ENCODE results near the gene CFD. TPM values are rescaled to one million over a fixed set of nuclear protein-coding genes. Genes with fewer than 3 reads are reported as not detected.
"Not testable (repeated sequence)": the region's sequence is repeated elsewhere in the genome, so short reads cannot be mapped to it uniquely, and the experiment has no call there.

Gene CFD
- 1 to 10 TPM; 1.4 to 1.7 TPM for total RNA-seq

GRCh38 chr19:858868-859843, at the start of gene CFD:
Gene CFD, plus strand, starts transcription at chr19:859664. Its CDS starts 26 bp downstream, at chr19:859690.
- ChIA-PET POLR2A (interaction anchor here (0.7 kb wide), 1 partner anchor 103 kb away, joined by 9 read pairs; no protein-coding TSS in a partner anchor), CTCF (interaction anchor here (1.0 to 2.8 kb wide), 6 partner anchors 16 to 123 kb away, joined by 3 to 14 read pairs (median 4); no protein-coding TSS in a partner anchor)

GRCh38 chr19:810077-810855, 49.2 kb upstream of the CFD start:
- ChIA-PET CTCF (no interaction called here), POLR2A (interaction anchor here (0.7 kb wide), 1 partner anchor 12 kb away, joined by 3 read pairs; no protein-coding TSS in a partner anchor)

GRCh38 chr19:810883-811489, 48.5 kb upstream of the CFD start:
- CTCF ChIA-PET = no interaction called here

DNA sequence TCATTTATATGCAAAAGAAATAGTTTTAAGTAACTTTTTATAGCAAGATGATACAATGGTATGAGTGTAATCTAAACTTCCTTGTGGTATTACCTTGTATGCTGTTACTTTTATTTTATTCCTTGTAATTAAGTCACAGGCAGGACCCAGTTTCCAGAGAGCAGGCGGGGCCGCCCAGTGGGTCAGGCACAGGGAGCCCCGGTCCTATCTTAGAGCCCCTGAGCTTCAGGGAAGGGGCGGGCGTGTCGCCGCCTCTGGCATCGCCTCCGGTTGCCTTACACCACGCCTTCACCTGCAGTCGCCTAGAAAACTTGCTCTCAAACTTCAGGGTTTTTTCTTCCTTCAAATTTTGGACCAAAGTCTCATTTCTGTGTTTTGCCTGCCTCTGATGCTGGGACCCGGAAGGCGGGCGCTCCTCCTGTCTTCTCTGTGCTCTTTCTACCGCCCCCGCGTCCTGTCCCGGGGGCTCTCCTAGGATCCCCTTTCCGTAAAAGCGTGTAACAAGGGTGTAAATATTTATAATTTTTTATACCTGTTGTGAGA, 47.9 kb upstream of the CFD start:
- ChIA-PET POLR2A (interaction anchor here (0.6 kb wide), 1 partner anchor 157 kb away, joined by 14 read pairs; no protein-coding TSS in a partner anchor), CTCF (no interaction called here)

More at GRCh38 chr19:810883-811489, 48.5 kb upstream of the CFD start:
- POLR2A ChIA-PET = interaction anchor here (0.6 kb wide), 1 partner anchor 157 kb away, joined by 14 read pairs; no protein-coding TSS in a partner anchor

GRCh38 chr19:812049-812746, 47.3 kb upstream of the CFD start:
- POLR2A ChIA-PET = no interaction called here
- CTCF ChIA-PET = no interaction called here

- CTCF ChIA-PET = no interaction called here
- POLR2A ChIA-PET = no interaction called here
Measured at GRCh38 chr19:812747-813218, 46.7 kb upstream of the CFD start.

- POLR2A ChIA-PET = interaction anchor here (0.6 kb wide), 1 partner anchor 11 kb away, joined by 3 read pairs; no protein-coding TSS in a partner anchor
- CTCF ChIA-PET = no interaction called here
Measured at GRCh38 chr19:813219-814151, 46.0 kb upstream of the CFD start.

DNA sequence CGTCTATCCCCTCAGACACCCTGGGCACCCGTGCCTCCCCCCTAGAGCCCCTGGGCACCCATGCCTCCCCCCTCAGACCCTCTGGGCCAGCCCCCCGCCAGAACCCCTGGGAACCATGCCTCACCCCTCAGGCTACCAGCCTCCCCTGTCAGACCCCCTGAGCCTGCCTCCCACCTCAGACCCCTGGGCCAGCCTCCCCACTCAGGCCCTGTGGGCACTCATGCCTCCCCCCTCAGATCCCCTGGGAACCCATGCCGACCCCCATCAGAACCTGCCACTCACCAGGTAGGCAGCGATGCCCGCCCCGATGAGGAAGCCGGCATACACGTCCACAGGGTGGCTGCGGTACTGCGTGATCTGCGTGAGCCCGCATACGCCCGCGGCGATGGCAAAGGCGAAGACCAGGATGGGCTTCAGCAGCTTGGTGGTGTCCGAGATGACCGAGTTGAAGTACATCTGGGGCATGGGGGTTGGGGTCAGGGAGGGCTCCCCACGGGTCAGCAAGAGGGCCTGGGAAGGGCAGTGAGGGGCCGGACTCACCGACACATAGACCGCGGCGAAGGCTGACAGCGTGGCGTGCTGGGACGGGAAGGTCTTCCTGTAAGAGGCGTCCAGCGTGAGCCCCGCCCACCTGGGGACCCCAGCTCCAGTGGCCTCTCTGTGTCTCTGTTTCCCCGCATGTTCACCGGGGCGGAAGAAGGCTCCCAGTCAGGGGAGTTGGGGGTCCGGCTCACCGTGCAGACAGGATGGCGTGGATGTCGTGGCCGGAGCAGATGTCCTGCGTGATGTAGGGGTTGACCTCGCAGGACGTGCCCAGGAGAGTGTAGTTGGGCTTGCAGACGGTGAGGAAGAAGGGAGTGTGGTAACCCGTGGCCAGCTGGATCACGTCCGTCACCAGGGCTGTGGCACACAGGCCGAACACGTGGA, 45.0 kb upstream of the CFD start:
- POLR2A ChIA-PET = interaction anchor here (0.6 kb wide), 2 partner anchors 12 to 123 kb away, joined by 3 to 9 read pairs; no protein-coding TSS in a partner anchor
- CTCF ChIA-PET = no interaction called here

DNA sequence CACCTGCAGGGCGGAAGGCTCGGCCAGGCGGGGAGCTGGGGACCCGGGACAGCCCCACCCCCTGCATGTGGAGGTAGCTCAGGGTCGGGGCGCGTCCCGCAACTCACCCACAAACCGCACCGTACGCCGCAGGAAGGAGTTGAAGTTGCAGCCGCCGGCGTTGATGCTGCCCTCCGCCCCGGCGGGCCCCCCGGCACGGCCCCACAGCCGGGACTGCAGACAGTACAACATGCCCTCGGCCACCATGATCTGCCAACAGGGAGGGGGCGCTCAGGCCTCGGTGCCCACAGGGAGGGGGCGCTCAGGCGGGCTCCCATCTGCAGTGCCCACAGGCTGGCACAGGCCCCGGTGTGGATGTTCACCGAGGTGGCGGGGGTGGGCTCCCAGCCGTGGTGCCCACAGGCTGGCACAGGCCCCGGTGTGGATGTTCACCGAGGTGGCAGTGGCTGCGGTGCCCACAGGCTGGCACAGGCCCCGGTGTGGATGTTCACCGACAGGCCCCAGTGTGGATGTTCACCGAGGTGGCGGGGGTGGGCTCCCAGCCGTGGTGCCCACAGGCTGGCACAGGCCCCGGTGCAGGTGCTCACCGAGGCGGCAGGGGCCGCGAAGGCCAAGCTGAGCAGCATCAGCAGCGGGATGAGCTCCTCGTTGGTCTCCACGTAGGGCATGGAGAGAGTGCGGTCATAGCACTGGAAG, 44.2 kb upstream of the CFD start:
- ChIA-PET POLR2A (interaction anchor here (0.6 kb wide), 1 partner anchor 123 kb away, joined by 9 read pairs; no protein-coding TSS in a partner anchor), CTCF (no interaction called here)

- CTCF ChIA-PET = no interaction called here
- POLR2A ChIA-PET = no interaction called here
Measured at GRCh38 chr19:815775-816499, 43.5 kb upstream of the CFD start.

GRCh38 chr19:816500-816857, 43.0 kb upstream of the CFD start:
- ChIA-PET CTCF (no interaction called here), POLR2A (no interaction called here)

DNA sequence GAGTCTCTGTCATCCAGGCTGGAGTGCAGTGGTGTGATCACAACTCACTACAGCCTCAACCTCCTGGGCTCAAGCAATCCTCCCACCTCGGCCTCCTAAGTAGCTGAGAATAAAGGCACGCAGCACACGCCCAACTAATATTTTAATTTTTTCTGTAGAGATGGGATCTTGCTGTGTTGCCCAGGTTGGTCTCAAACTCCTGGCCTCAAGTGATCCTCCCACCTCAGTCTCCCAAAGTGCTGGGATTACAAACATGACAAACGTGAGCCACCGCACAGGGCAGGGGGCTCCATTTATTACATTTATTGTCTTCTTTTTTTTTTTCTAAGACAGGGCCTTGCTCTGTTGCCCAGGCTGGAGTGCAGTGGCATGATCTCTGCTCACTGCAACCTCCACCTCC, 39.3 kb upstream of the CFD start:
- CTCF ChIA-PET = interaction anchor here (0.5 to 1.9 kb wide), 3 partner anchors 44 to 163 kb away, joined by 3 to 4 read pairs (median 4); no protein-coding TSS in a partner anchor
- POLR2A ChIA-PET = not testable (repeated sequence)

GRCh38 chr19:821231-821824, 38.1 kb upstream of the CFD start:
- ChIA-PET POLR2A (no interaction called here), CTCF (interaction anchor here (1.9 kb wide), 1 partner anchor 162 kb away, joined by 4 read pairs; no protein-coding TSS in a partner anchor)

- ChIA-PET POLR2A (no interaction called here), CTCF (no interaction called here)
Measured at GRCh38 chr19:821825-822503, 37.5 kb upstream of the CFD start, which contains the start of gene PLPPR3. Gene PLPPR3, minus strand, starts transcription at chr19:821955. Its CDS starts 396 bp downstream, at chr19:821559.

All from activated CD8-positive, alpha-beta memory T cell treated with anti-CD3 and anti-CD28 coated beads for 36 hours (primary cell).